Stimulated activated CD4-positive, alpha-beta T cell treated with anti-CD3 and anti-CD28 coated beads, TNF-alpha, amount 100 ng/mL, for 24 hours (primary cell): ENCODE measurements around the gene ATL2.
"Not testable (repeated sequence)": the region's sequence is repeated elsewhere in the genome, so short reads cannot be mapped to it uniquely, and the experiment has no call there.

Experiments
- DNase-seq, 3 experiments: peaks; one replicate each; pipeline ENCODE4 v3.0.0-alpha.2; 2020; ENCODE audit warnings: low read depth in 3 of 3

ATL2 gene

GRCh38 chr2:38390947-38391346, 13.9 kb upstream of the ATL2 start:
- no peak for DNase-seq

- DNase-seq = no peak
These were observed 10.8 kb upstream of the ATL2 start for GRCh38 chr2:38387887-38388286.

GRCh38 chr2:38386821-38387220, 9.7 kb upstream of the ATL2 start:
- DNase-seq = no peak

- DNase-seq = no peak
These were observed 9.3 kb upstream of the ATL2 start for GRCh38 chr2:38386377-38386776.

GRCh38 chr2:38384338-38384737, 7.3 kb upstream of the ATL2 start:
- DNase-seq = no peak

DNA sequence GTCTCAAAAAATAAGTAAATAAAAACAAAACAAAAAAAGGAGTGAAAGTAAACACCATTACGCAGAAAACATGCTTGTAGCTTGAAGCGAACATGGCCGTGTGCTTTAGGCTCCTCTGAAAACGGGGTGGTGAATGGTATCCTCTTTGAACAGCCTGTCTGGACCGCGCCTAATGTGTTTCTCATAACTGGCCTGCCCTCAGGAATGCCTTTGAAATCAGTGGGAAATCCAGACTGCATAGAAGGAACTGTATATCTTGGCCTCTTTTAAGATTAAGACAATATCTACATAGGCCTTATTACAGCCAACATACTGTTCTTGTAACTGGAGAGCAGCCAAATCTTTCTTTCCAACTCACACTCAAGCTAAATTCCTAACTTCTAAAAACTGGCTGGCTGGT, 6.7 kb upstream of the ATL2 start:
- not testable (repeated sequence) for DNase-seq

DNA sequence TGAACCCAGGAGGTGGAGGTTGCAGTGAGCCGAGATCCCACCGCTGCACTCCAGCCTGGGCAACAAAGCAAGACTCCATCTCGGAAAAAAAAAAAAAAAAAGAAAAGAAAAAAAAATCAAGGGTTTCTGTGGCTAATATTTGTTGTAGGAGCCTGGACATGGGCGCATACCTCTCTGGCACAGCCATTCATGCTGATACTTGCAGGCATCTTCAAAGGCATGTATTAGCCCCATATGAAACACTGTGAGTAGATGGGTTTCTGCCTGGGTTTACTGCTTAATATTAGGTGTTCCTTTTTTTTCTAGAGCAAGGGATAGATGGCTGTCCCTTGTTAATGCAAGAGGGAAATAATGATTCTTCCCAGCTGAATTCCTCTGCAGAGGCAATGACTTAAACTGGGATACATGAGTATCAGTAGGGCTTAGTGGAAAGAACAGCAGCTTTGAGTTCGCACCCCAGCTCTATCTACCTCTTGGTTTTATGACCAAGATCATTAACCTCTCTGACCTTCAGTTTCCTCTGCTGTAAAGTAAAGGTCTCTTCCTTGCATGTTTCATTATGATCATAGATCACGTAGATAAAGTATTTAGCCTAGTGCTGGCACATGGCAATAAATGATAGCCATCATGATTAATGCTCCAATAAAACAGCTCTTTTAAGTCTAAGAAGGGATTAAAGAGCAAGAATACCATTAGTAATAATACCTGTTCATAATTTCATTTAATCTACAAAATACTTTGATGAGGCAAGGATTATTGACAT, 4.5 kb upstream of the ATL2 start:
- DNase-seq = no peak

DNA sequence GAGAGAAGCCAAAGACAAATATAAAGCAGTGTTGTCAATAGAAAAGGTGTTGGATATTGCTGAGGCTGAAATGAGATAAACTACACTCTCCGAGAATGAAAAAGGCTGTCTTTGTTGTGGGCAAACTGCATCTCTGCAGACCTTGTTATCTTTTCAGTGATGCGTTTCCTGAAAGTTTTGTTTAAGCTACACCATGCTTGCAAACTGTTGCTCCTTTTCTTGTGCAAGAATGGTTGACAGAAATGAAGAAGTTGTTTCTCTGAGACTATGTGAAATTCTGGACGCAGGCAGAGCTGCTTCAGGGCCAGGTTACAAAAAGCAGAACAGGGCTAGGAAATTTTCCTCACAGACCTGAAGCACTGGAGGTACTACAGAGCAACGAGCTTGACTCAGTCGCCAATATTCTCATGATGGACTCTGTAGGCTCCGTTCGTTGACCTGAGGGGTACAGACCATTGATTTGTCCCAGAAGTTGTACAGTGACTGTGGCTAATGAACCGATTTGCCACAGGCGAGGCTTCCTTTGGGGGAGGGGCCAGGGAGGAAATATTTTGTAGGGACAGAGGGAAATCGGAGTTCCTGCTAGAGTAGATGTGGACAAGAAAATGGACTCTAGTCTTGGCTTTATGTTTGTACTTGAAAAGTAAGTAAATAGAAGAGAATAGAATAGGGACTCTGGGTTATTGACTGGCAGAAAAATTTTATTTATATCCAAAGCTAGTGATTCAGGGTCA, 3.5 kb upstream of the ATL2 start:
- DNase-seq = no peak

DNA sequence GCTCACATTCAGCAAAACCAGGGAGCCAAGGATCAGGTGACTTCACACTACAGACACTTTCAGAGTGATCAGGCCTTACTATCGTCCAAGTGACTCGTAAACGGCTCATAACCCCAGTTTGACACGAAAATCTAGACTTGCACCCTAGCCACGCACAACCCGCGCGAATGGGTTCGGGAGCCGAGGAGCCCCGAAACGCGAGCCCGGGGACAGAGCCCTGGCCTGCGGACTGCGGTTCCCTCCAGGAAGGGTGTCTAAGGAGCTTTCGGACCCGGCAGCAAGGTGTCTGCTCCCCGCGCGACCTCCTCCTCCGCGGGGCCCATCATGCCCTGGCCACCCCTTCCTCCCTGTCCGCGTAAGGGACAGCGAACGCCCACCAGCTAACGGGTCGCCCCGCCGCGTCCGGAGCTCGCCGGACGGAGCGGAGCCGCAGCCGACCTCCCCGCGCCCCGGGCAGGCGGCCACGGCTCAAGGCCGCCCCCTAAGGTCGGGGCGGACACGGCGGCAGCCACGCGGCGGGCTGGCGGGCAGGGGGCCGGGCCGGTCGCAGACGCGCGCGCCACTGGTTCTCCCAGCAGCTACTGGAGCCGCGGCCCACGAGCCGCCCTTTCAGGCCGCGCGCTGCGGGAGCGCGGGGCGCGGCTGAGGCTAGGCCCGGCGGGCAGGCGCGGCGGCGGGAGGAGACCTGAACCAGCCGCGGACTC, 575 bp downstream of the ATL2 start:
- peak; percentile 19 to 50 (median 43) for DNase-seq

- DNase-seq = peak in 1 of 3 experiments; percentile 55
These were observed 1.3 kb downstream of the ATL2 start for GRCh38 chr2:38375696-38376345.

- DNase-seq = no peak
These were observed 2.1 kb downstream of the ATL2 start for GRCh38 chr2:38374984-38375383.

- DNase-seq = no peak
These were observed 5.8 kb downstream of the ATL2 start for GRCh38 chr2:38371235-38371634.

DNA sequence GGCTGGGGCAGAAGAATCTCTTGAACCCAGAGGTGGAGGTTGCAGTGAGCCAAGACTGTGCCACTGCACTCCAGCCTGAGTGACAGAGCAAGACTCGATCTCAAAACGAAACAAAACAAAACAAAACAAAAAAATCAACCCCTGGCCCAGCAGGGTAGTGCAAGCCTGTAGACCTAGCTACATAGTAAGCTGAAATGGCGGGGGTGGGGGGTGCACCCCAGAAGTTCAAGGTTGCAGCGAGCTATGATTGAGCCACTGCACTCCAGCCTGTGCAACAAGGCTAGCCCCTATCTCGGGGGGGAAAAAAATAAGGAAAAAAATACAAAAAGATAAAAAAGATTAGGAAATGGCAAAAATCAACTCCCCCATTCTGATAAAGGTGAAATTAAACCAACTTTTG, 6.4 kb downstream of the ATL2 start:
- no peak for DNase-seq

GRCh38 chr2:38362232-38362631, 14.8 kb downstream of the ATL2 start:
- DNase-seq = no peak

DNA sequence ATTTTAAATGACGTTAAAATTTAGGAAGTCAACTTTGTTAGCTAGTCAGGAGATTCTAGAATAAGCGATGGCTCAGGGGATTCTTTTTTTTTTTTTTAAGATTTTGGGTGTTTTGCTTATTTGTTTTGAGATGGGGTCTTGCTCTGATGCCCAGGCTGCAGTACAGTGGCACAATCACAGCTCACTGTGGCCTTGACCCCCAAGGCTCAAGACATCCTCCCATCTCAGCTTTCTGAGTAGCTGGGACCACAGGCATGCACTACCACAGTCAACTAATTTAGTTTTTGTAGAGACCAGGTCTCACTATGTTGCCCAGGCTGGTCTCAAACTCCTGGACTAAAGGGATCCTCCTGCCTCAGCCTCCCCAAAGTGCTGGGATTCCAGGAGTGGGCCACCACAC, 16.9 kb downstream of the ATL2 start:
- no peak for DNase-seq

- no peak for DNase-seq
These were observed 23.7 kb downstream of the ATL2 start for GRCh38 chr2:38353402-38353801.

GRCh38 chr2:38352336-38352735, 24.7 kb downstream of the ATL2 start:
- DNase-seq = no peak

- DNase-seq = no peak
These were observed 31.6 kb downstream of the ATL2 start for GRCh38 chr2:38345323-38346038.

- no peak for DNase-seq
These were observed 32.3 kb downstream of the ATL2 start for GRCh38 chr2:38344813-38345212.

- DNase-seq = no peak
These were observed 33.9 kb downstream of the ATL2 start for GRCh38 chr2:38343212-38343611.

DNA sequence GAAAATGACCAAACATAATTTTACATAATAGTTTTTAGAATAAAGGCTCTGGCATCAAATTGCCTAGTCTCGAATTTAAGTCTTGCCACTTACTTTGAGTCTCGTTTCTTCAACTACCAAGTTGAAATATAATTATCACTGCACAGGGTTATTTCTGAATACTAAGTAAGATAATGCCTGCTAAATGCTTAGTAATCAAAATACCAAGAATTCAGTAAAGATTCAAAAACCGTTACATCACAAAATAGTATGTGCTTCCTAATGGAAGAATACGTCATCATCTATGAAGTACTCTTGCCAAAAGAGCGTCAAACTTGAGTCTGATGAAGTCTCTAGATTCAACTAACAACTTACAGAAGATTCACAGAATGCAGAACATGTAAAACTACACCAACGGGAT, 40.5 kb downstream of the ATL2 start:
- no peak for DNase-seq

DNA sequence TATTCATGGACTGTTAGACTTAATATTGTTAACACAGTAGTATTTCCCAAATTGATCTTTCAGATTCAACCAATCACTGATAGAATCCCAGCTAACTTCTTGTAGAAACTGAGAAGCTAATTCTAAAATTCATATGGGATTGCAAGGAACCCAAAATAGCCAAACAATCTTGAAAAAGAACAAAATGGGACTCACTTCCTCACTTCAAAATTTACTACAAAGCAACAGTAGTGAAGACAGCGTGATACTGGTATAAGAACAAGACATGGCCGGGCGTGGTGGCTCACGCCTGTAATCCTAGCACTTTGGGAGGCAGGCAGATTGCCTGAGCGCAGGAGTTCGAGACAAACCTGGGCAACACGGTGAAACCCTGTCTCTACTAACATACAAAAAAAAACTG, 46.3 kb downstream of the ATL2 start:
- no peak for DNase-seq
